ENCODE measurements around the gene USP14.
"Not testable (repeated sequence)": the region's sequence is repeated elsewhere in the genome, so short reads cannot be mapped to it uniquely, and the experiment has no call there.

DNA sequence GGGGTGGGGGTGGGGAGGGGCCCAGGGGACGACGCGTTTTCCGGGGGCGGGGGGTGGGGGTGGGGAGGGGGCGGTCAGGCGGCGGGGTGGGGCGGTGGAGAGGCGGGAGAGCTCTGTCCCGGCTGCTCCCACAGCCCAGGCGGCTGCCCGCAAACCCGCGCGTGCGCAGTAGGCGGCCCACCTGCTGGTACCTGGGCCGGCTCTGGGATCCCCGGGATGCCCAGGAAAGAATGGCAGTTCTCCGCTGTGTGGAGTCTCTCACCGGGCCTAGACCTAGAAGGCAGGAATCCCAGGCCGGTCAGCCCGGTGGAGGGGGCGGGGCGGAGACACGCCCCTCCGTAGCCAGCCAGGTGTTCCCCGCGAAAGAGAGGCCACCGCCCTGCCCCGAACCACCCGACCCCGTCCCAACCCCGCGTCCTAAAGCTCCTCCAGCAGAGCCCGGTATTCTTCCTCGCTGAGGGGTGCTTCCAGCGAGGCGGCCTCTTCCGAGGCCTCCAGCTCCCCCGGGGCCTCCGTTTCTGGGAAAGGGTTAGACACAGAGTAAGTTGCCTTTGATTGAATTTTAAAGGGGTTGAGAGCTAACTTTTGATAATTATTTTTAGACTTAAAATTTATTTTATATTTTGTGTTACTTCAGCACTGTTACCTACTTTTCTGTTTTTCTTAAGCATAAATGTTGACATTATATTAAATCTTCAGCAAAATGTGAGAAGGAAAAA, 46.2 kb upstream of the USP14 start:
- TF ChIP-seq POLR2AphosphoS5 (IDR thresholded peaks at IDR 0.05; ENCODE audit: low read depth, low read length); KDM5A (IDR thresholded peaks at IDR 0.05; ENCODE audit: low read length); SUZ12 (IDR thresholded peaks at IDR 0.05; ENCODE audit: low read length); CREB1 (IDR thresholded peaks at IDR 0.05); RAD21 (IDR thresholded peaks at IDR 0.05 in 1 of 2, conservative IDR thresholded peaks at IDR 0.05 in 1 of 2; ENCODE audit: low read depth in 2 of 2, low read length in 2 of 2); GABPA (IDR thresholded peaks at IDR 0.05; ENCODE audit: borderline replicate concordance, insufficient read depth, low read length): not testable (repeated sequence)
